ENCODE data around the gene NXF2B. TPM values are rescaled to one million over a fixed set of nuclear protein-coding genes. Genes with fewer than 3 reads are reported as not detected.

Gene NXF2B
- polyA plus RNA-seq, 3 donors: not detected

DNA sequence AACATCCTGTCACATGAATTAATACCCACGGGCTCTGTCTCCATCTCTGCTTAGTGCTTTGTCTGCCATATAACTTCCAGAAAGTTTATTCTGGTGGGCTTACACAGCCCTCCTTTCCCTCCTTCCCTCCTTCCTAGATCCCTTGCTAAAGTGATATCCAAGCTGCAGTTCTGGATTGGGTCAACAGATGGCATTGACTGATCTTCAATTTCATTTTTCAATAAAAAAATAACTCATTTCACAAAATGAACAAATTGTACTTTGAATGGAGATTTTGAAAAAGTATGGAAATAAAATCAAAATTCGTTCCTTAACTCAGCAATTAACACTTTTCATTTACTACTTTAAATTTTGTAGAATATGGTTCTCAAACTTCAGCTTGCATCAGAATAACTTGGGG is 97.9 kb downstream of the NXF2B start:
- H3K27me3 Mint-ChIP-seq (ENCODE audit: low read depth in 3 of 3): peaks cover 2 to 6% (median 2%) of the 10 kb centered on the region in 3 donors
- intact Hi-C loops (cut with micrococcal nuclease): no loop called here
- H3K4me1 Mint-ChIP-seq: no peaks in the 10 kb centered on the region
- H3K9me3 Mint-ChIP-seq: peaks cover 0 to 3% (median 0%) of the 10 kb centered on the region in 7 donors
- TF ChIP-seq, protein P1, sequence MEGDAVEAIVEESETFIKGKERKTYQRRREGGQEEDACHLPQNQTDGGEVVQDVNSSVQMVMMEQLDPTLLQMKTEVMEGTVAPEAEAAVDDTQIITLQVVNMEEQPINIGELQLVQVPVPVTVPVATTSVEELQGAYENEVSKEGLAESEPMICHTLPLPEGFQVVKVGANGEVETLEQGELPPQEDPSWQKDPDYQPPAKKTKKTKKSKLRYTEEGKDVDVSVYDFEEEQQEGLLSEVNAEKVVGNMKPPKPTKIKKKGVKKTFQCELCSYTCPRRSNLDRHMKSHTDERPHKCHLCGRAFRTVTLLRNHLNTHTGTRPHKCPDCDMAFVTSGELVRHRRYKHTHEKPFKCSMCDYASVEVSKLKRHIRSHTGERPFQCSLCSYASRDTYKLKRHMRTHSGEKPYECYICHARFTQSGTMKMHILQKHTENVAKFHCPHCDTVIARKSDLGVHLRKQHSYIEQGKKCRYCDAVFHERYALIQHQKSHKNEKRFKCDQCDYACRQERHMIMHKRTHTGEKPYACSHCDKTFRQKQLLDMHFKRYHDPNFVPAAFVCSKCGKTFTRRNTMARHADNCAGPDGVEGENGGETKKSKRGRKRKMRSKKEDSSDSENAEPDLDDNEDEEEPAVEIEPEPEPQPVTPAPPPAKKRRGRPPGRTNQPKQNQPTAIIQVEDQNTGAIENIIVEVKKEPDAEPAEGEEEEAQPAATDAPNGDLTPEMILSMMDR (IDR thresholded peaks at IDR 0.05): no peak
- no CpG with 5 or more reads among the region's 2 CpGs for WGBS (ENCODE audit: insufficient coverage)
- H3K4me2 ChIP-seq (replicated peaks; ENCODE audit: extremely low read depth, low read length, poor library complexity, severe bottlenecking): no peak overlapping the region
- H3K27me3 ChIP-seq (ENCODE audit: control insufficient read depth in 2 of 2, insufficient read depth in 2 of 2, low read length in 2 of 2): peaks cover 0 to 4% of the 10 kb centered on the region in 2 donors
- H3K36me3 ChIP-seq (replicated peaks in 1 of 2; ENCODE audit: control insufficient read depth in 1 of 2, insufficient read depth in 2 of 2, low read length in 2 of 2): no peaks in the 10 kb centered on the region
- H3K27ac ChIP-seq (ENCODE audit: low read depth in 1 of 2, low read length in 2 of 2): no peak overlapping the region
- DNase-seq: no peak
- H3K4me3 Mint-ChIP-seq: no peak overlapping the region
- H3K9ac ChIP-seq (ENCODE audit: insufficient read depth, low read length, poor library complexity, severe bottlenecking): no peak overlapping the region
- H3K9me3 ChIP-seq (replicated peaks in 1 of 2; ENCODE audit: control insufficient read depth in 1 of 2, insufficient read depth in 1 of 2, low read length in 2 of 2): no peaks in the 10 kb centered on the region
- H3K4me3 ChIP-seq (replicated peaks in 1 of 3; ENCODE audit: low read depth in 2 of 3, low read length in 3 of 3): no peak overlapping the region
- no peaks in the 10 kb centered on the region for H3K79me2 ChIP-seq (ENCODE audit: insufficient read depth, low read length)
- H3K27ac Mint-ChIP-seq: no peak overlapping the region
- no peaks in the 10 kb centered on the region for H4K20me1 ChIP-seq (ENCODE audit: insufficient read depth, low read length)
- H3K36me3 Mint-ChIP-seq: no peaks in the 10 kb centered on the region
- no peak overlapping the region for H2AFZ ChIP-seq (ENCODE audit: insufficient read depth, low read depth, low read length, poor library complexity, severe bottlenecking)
- H3K4me1 ChIP-seq (ENCODE audit: control insufficient read depth in 1 of 2, insufficient read depth in 2 of 2, low read length in 2 of 2): no peaks in the 10 kb centered on the region

DNA sequence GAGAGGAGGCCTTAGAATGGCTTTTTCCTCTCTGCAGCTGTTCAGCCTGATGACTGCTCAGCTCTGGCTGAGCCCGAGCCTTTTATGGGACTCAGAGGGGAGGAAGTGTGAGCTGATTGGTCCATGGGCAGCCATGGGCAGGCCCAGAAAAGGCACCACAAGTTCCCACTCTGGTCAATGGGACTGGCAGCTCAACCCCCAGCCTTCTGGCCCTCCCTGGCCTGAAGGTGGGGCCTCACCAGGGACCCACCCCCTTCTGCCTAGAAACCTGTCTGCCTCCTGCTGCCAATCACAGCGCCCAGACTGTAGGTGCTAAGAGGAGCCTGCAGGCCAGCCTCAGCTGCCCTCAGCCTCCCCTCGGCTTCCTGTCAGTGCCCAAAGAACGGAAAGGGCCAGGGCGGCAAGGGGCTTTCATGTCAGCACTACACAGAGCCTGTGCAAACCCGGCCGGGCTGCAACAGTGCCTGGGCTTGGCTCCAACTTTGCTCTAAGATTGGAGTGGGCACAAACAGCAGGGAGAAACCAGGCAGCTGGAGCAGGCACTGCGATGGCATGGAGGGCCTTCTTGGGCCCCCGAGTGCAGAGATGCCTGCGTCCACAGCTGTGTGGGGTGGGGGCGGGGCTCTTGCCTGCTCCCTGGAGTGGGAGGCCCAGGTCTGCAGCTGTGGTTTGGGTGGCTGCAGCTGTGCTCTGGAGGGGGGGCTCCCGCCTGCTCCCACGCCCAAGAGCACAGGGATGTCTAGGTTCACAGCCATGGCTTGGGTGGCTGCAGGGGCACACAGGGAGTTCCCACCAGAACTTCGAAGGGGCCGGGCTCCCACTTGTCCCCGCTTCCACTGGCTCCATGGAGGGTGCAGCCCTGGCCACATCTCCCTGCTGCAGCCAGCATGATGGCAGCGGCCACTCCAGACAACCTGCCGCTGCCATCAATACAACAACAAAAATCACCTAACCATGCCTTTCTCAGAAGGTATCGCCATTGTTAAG is 100.2 kb downstream of the NXF2B start:
- H3K27me3 Mint-ChIP-seq (ENCODE audit: low read depth in 3 of 3): peaks cover 0 to 6% (median 2%) of the 10 kb centered on the region in 3 donors
- Histone ChIP-seq H3K4me2 (replicated peaks; ENCODE audit: extremely low read depth, low read length, poor library complexity, severe bottlenecking) (no peak overlapping the region), H4K20me1 (ENCODE audit: insufficient read depth, low read length) (no peaks in the 10 kb centered on the region), H3K27me3 (ENCODE audit: control insufficient read depth in 2 of 2, insufficient read depth in 2 of 2, low read length in 2 of 2) (peaks cover 0 to 4% of the 10 kb centered on the region in 2 donors), H3K4me1 (ENCODE audit: control insufficient read depth in 1 of 2, insufficient read depth in 2 of 2, low read length in 2 of 2) (no peaks in the 10 kb centered on the region), H3K79me2 (ENCODE audit: insufficient read depth, low read length) (no peaks in the 10 kb centered on the region), H3K9ac (ENCODE audit: insufficient read depth, low read length, poor library complexity, severe bottlenecking) (no peak overlapping the region), H3K4me3 (replicated peaks in 1 of 3; ENCODE audit: low read depth in 2 of 3, low read length in 3 of 3) (no peak overlapping the region), H3K9me3 (replicated peaks in 1 of 2; ENCODE audit: control insufficient read depth in 1 of 2, insufficient read depth in 1 of 2, low read length in 2 of 2) (no peaks in the 10 kb centered on the region), H3K36me3 (replicated peaks in 1 of 2; ENCODE audit: control insufficient read depth in 1 of 2, insufficient read depth in 2 of 2, low read length in 2 of 2) (no peaks in the 10 kb centered on the region), H3K27ac (ENCODE audit: low read depth in 1 of 2, low read length in 2 of 2) (no peak overlapping the region), H2AFZ (ENCODE audit: insufficient read depth, low read depth, low read length, poor library complexity, severe bottlenecking) (no peak overlapping the region)
- H3K4me1 Mint-ChIP-seq: no peaks in the 10 kb centered on the region
- no peak for DNase-seq
- no peaks in the 10 kb centered on the region for H3K36me3 Mint-ChIP-seq
- no peak overlapping the region for H3K4me3 Mint-ChIP-seq
- H3K9me3 Mint-ChIP-seq: peaks cover 0 to 3% (median 0%) of the 10 kb centered on the region in 7 donors
- no peak overlapping the region for H3K27ac Mint-ChIP-seq
- TF ChIP-seq, protein P1 (IDR thresholded peaks at IDR 0.05): no peak
- intact Hi-C loops (cut with micrococcal nuclease): no loop called here
- WGBS (ENCODE audit: insufficient coverage): 78% methylated on average over 4 of the region's 19 CpGs

All from CD14-positive monocyte (primary cell).